Psoas muscle (tissue), 8 donors: Measurements from ENCODE around the gene THADA. TPM values are rescaled to one million over a fixed set of nuclear protein-coding genes. Genes with fewer than 3 reads are reported as not detected.

Experiments
- ATAC-seq, 4 donors: fragments of 200-7000 bp; cut with Tn5 transposase; one replicate each; pipeline ENCODE4 v1.9.1; 2020; ENCODE audit warnings: moderate library complexity in 3 of 4, mild to moderate bottlenecking in 2 of 4
- DNase-seq, 2 donors: peaks; one replicate each; pipeline ENCODE4 v3.0.0-alpha.2; 2020
- H3K27ac ChIP-seq: fragments of 200-600 bp; one replicate; pipeline ENCODE4 v1.8.0; 2022
- H3K27me3 ChIP-seq, 3 donors: fragments of 200-600 bp in 1 of 3; one replicate each; pipeline versions ENCODE4 v1.6.1 to v1.8.0; 2013 to 2022; ENCODE audit warnings: low read length in 2 of 3, mild to moderate bottlenecking in 2 of 3, moderate library complexity in 1 of 3; ENCODE audit not compliant: insufficient read depth in 3 of 3
- H3K36me3 ChIP-seq, 2 donors: fragments of 200-600 bp in 1 of 2; one replicate each; pipeline versions ENCODE4 v1.6.1 to v1.8.0; 2013 to 2022; ENCODE audit warnings: low read depth in 1 of 2, mild to moderate bottlenecking in 1 of 2, moderate library complexity in 1 of 2; ENCODE audit not compliant: insufficient read depth in 1 of 2
- H3K4me1 ChIP-seq: fragments of 200-600 bp; one replicate; pipeline ENCODE4 v1.8.0; 2022
- H3K4me3 ChIP-seq: fragments of 200-600 bp; one replicate; pipeline ENCODE4 v1.8.0; 2022; ENCODE audit warnings: mild to moderate bottlenecking
- H3K9me3 ChIP-seq: fragments of 200-600 bp; one replicate; pipeline ENCODE4 v1.8.0; 2022
- WGBS, 3 donors: extraction: QIAGEN DNeasy Blood & Tissue Kit; methylation state at CpG; one replicate each; pipeline versions ENCODE4 v1.1.6 to v1.1.7; 2013; 5-methylcytosine and 5-hydroxymethylcytosine counted together
- intact Hi-C, 2 donors: fragments of 100-400 bp; cut with DNase I; formaldehyde crosslinking; loops; one replicate each; pipeline versions ENCODE4 v1.11.0 to v1.14.2; 2022
- polyA plus RNA-seq, 3 donors: library from polyadenylated mRNA; stranded (reverse); fragments of 200-250 nt; gene quantifications; one replicate each; pipeline ENCODE4 v1.2.3, GENCODE V29; 2013
- total RNA-seq, 4 donors: library from RNA; stranded (reverse); fragmentation: NEBNext Ultra II Directional in 2 of 4; extraction: Animal tissue kit (Norgen Biotek cat#: 25700) in 2 of 4; gene quantifications; one replicate each; pipeline versions ENCODE4 v1.2.1 to v1.2.4, GENCODE V29; 2021 to 2023
- TF ChIP-seq, protein P1 (sequence below): fragments of 200-600 bp; IDR thresholded peaks from one replicate; pipeline ENCODE4 v1.8.0; 2022; ENCODE audit warnings: antibody characterized with exemption
- donor health status: healthy with polysubstance abuse.
- donor health status: DM: no; HTN: no; CAD: no; lungs with moderate emphysema.
- donor health status: Bipolar disorder and iron deficiency.
- donor health status: healthy.
- donor health status: DM: yes; HTN: yes; CAD: no.
- donor health status: DM: no; HTN: no; CAD: no.
- donor health status: DM: no; HTN: no; CAD: no.
- donor health status: DM: yes; HTN: yes; CAD: no.

THADA gene
- total and polyA plus RNA-seq, 7 donors: 8.1 to 17.4 (median 11.6) TPM

DNA sequence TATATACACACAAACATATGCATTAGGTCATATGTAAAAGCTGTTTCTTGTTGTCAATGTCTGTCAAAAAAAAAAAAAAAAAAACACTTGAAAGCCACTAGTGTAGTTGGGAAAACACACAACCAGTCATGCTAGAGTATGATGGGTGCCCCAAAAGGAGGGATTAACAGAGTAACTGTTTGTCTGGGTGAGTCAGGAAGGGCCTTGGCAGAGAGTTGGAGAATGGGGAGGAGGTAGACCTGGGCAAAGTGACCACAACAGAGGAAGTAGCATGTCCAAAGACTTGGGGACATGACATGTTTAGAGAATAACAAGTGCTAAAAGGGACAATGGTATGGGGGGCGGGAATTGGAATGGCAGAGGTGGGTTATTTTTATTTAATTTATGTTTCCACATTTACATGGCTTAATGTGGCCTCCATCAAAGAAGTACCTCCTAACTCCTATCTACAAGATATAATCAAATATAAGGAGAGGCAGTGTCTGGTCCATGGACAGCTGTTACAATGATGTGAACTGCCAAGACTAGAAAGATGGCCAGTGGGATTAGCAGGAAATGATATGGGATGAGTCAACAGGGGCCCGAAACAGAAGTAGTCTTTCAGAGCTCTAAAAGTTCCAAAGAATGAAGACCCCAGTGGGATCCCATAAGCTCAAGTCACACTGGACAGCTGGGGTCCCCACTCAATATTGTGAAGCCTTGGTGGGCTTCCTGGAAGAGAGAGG lies 269.6 kb downstream of the THADA start:
- H3K9me3 ChIP-seq: no peaks in the 10 kb centered on the region
- no peaks in the 10 kb centered on the region for H3K27me3 ChIP-seq
- no peak overlapping the region for H3K4me3 ChIP-seq
- H3K4me1 ChIP-seq: peaks cover 55% of the 10 kb centered on the region
- TF ChIP-seq, protein P1, sequence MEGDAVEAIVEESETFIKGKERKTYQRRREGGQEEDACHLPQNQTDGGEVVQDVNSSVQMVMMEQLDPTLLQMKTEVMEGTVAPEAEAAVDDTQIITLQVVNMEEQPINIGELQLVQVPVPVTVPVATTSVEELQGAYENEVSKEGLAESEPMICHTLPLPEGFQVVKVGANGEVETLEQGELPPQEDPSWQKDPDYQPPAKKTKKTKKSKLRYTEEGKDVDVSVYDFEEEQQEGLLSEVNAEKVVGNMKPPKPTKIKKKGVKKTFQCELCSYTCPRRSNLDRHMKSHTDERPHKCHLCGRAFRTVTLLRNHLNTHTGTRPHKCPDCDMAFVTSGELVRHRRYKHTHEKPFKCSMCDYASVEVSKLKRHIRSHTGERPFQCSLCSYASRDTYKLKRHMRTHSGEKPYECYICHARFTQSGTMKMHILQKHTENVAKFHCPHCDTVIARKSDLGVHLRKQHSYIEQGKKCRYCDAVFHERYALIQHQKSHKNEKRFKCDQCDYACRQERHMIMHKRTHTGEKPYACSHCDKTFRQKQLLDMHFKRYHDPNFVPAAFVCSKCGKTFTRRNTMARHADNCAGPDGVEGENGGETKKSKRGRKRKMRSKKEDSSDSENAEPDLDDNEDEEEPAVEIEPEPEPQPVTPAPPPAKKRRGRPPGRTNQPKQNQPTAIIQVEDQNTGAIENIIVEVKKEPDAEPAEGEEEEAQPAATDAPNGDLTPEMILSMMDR: no peak
- H3K27ac ChIP-seq: peak overlapping the region; percentile 60
- 59 to 64% (median 63%) methylated on average over 2 of the region's 2 CpGs for WGBS, 3 donors
- intact Hi-C loops: no loop called here
- H3K36me3 ChIP-seq: no peaks in the 10 kb centered on the region
- ATAC-seq (peak in 3 of 4 donors; percentile 58 to 70 (median 69)), DNase-seq (no peak)

DNA sequence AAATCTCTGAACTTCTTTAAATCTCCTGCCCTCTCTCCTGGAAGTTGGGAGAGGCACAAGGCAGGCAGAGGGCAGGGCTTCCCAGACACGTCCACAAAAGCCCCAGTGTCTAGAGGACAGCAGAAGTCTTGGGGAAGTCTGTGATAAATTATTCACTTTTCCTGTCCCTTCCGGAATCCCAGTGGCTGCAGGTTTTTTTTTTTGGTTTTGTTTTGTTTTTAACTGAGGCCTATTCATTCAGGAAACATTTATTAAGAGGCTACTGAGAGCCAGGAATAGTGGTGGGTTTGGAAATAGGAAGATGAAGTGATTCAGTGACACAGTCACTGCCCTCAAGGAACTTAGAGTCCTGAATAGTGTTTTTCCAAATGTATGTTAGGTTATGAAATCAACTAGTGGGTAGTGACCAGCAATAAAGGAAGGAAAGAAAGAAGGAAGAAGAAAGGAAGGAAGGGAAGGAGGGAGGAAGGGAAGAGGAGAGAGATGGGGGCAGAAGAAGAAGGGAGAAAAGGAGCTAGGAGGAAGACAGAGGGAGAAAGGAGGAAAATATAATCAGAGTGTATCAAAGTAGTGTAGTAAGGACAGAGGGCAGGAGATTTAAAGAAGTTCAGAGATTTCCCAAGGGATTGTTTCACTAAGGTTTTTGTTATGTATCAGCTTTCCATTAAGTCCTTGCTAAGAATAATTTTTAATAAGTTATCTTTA lies 270.6 kb downstream of the THADA start:
- Histone ChIP-seq H3K27me3 (no peaks in the 10 kb centered on the region), H3K4me1 (peaks cover 46% of the 10 kb centered on the region), H3K36me3 (peaks cover 0 to 1% of the 10 kb centered on the region in 2 donors), H3K27ac (peak overlapping the region; percentile 58), H3K9me3 (no peaks in the 10 kb centered on the region), H3K4me3 (no peak overlapping the region)
- 41 to 58% (median 49%) methylated on average over 2 of the region's 2 CpGs for whole genome bisulfite sequencing, 3 donors
- DNase-seq: no peak
- TF ChIP-seq, protein P1: no peak
- ATAC-seq: peak in 1 of 4 donors; percentile 41
- intact Hi-C loops: no loop called here

GRCh38 chr2:43324259-43325106 lies 271.4 kb downstream of the THADA start:
- 52 to 64% (median 59%) methylated on average over 8 of the region's 8 CpGs for WGBS, 3 donors
- peaks cover 0 to 9% of the 10 kb centered on the region in 2 donors for H3K36me3 ChIP-seq
- intact Hi-C loops: no loop called here
- H3K4me1 ChIP-seq: peaks cover 39% of the 10 kb centered on the region
- peak overlapping the region; percentile 58 for H3K27ac ChIP-seq
- TF ChIP-seq, protein P1: no peak
- H3K27me3 ChIP-seq: no peaks in the 10 kb centered on the region
- no peak overlapping the region for H3K4me3 ChIP-seq
- ATAC-seq: peak; percentile 32 to 72 (median 56)
- H3K9me3 ChIP-seq: no peaks in the 10 kb centered on the region
- DNase-seq: peak; percentile 82 to 86

DNA sequence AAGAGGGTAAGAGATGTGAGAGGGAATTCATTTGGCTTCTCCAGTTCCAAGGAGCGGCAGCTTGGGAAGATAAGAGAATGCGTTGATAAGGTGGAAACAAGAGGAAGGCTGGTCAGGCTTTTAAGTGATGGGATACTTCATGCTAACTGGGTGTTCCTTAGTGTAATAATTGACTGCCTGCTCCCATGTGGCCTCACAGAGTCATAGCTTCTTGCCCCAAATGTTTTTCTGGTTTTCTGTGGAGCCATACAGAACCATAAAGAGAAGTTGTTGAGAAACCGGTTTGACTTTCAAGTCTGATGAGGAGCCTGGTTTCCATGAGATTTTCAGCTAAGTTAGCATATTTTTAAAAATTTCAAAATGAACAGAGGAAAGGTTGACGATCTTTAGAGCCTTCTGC lies 272.0 kb downstream of the THADA start:
- no peak for DNase-seq
- peaks cover 32% of the 10 kb centered on the region for H3K4me1 ChIP-seq
- H3K27me3 ChIP-seq: no peaks in the 10 kb centered on the region
- H3K27ac ChIP-seq: peak overlapping the region; percentile 58
- WGBS, 3 donors: 73 to 77% (median 76%) methylated on average over 4 of the region's 4 CpGs
- ATAC-seq: peak in 2 of 4 donors; percentile 16 to 41
- intact Hi-C loops: no loop called here
- H3K4me3 ChIP-seq: no peak overlapping the region
- H3K36me3 ChIP-seq: peaks cover 0 to 10% of the 10 kb centered on the region in 2 donors
- no peaks in the 10 kb centered on the region for H3K9me3 ChIP-seq
- TF ChIP-seq, protein P1: no peak
